HG03521 (cell line): ENCODE results near the gene PROX1.
"Not testable (repeated sequence)": the region's sequence is repeated elsewhere in the genome, so short reads cannot be mapped to it uniquely, and the experiment has no call there.

Experiments used
- ATAC-seq: cut with Tn5 transposase; IDR thresholded peaks from one replicate; pipeline ENCODE4 v1.9.1; 2021; ENCODE audit warnings: mild to moderate bottlenecking, moderate library complexity; ENCODE audit not compliant: unreplicated experiment

The PROX1 gene

DNA sequence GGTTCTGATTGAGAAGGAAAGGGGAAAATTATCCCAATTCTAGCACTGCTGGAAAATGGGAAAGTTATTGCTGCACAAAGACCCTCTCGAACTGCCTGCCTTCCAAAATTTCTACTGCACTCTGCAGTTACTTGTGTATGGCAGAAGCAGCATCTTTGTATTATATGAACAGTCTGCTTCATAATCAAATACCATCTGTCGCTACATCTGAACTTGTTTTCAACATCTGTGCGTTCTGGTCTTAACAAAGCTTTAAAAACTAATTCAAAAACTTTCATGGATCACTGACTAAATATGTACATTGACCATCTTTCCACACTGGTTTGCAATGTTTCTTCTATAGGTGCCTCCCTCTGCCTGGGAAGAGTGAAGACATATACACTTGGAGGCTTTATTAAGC is 79.2 kb downstream of the PROX1 start:
- ATAC-seq: no peak

DNA sequence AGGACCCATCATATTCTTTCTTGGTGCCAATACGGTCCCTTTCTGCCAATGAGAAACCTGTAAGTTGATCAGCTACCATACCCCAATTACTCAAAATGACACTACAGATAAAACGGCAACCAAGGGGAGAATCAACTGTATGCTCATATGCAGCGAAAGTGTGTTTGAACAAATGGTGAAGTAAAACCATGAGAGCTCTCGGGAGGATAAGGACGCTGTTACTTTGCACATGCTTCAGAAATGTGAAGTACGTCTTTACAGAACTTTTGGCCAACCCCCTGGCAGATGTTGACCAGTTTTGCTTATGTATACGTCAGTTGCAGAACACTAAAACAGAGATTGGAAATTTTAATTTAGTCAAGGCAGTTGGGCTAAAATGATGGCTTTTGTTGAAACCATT is 79.6 kb downstream of the PROX1 start:
- no peak for ATAC-seq

DNA sequence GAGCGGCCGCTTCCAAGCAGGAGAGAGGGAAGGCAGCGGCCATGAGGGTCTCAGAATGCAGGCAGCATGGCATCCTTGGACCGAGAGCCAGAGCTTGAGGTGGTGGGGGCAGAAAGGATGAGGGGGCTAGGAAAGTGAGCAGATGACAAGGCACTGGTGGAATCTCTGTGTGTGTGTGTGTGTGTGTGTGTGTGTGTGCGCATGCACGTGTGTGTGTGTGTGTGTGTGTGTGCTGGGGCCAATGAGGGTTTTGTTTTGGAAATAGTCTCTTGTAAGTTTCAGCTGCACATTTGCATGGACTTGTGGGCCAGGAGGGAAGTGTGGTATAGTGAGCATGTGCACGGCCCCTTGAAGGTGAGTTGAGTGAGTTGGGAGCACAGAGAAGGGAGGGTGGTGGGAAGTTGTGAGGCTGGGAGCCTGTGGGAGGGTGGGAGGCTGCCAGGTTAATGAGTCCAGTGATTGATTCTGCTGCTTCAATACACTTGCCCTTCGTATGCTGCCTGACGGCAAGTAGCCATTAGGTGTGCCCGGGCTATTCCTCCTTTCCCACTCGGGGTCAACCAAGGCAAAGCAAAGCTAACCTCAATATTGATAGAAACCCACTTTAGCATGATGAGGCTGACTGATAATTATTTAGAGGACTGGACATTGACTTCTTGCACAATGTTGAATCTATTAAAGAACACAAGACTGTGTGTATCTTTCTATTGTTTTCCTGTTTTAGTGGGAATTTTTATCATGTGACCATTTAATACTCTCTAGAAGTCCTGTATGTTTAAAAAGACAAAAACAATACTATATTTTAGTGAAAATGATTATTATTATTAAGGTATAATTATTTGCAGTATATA is 80.3 kb downstream of the PROX1 start:
- ATAC-seq: no peak

DNA sequence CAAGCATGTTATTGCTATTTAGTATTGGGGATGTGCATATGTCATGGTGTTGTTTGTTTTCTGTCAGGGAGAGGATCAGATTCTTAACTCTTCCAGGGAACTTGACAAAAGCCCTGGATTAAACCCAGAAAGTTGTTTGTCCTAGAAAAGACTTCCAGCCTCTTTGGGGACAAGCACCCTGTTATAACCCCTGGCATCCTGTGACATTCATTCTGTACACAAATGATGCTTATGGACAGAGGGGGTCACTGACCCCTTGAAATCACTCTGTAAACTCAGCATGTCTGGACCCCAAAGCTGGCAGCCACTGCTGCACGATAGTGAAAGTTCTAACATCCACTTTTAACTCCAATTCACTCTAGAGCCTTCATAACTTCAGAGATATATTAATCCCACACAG is 81.2 kb downstream of the PROX1 start:
- ATAC-seq: no peak

DNA sequence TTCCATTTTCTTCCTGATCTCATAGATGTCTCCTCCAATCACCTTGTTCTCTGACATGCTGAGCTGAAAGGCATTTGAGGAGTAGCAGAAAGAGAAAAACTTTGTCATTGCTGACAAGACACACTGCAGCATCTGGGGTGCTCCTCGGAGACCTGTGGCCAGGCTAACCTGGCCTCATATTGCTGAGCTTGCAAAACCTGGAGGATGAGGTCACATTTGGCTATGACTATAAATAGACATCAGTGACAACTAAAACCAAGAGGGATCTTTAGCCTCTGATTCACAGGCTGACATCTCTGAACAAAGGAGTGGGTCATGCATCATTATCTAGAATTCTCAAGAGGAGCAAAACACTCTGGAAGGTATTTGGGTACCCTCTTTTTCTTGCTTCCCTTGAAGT is 83.7 kb downstream of the PROX1 start:
- no peak for ATAC-seq

DNA sequence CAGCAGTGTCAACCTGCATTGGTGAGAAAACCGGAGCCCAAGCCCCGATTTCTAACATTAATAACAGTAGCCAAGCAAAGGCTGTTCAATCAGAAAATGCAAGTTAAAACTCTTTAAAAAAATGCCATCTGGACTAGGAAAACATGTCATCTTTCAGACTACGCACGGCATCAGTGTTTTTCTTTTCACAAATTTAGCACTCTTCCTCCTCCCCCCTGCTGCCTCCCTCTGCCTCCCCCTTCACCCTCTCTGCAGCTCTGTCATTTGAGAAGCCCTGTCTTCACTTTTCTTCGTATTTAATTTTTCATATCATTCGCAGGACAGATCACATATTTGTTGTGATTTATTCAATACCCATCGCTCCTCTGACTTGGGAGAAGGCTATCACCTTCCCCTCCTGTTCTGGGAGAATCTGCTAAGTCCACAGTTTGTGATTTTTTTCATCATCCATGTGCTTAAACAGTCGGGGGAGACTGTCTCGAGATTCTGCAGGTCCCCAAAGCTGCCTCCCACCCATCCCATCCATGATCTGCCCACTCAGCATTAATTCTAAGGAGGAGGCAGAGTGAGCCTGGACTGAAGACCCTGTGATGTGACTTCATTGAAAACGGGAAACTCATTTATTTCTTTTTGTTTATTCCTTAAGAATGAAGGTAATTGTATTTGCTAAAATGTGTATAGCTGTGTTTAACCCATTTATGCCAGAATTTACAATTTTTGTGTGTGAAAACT is 84.8 kb downstream of the PROX1 start:
- ATAC-seq: no peak

DNA sequence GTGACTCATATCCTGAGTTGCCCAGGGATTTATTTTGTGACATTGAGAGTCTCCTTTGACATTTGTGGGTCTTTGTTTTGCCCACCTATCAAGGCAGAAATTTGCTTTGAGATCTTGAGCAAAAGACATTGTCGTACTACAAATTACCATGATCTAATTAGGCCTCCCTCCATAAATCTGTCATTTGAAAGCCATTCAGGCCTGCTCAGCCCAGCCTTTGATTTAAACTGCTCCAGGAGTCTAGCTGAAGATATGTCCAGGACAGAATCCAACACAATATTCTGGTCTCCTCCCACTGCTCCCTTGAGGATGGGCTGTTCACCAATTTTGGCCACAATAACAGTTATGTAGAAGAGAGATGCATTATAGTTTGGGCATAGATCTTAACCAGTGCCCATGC is 86.7 kb downstream of the PROX1 start:
- ATAC-seq: no peak

DNA sequence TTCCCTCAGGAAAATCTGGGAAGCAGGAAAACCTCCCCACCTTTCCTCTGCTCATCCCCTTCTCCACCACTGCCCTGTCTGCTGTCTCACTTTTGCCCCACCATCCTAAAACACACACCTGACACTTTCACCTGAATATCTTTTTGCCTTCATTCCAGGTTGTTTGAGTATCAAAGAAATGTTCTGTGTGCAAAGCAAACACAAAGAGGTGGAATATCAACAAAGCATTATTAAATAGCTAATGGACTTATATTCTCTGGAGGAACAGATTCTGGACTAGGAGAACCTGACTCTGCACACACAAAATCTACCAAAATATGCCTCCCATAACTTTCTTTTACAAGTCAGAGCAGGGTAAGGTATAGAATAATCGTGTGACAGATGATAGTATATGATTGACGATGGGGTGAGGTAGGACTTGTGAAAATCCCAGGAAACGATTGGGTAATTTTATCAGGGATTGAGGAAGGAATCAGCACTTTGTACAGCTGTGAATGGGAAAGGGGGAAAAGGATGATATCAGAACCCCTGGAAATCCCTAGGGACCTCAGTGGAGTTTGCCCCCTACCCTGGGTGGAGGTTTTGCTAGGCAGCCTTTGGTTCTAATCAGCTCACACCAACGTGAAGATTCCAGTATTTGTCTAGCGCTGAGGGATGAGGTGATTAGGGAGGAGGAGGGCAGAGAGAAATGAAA is 87.7 kb downstream of the PROX1 start:
- no peak for ATAC-seq

DNA sequence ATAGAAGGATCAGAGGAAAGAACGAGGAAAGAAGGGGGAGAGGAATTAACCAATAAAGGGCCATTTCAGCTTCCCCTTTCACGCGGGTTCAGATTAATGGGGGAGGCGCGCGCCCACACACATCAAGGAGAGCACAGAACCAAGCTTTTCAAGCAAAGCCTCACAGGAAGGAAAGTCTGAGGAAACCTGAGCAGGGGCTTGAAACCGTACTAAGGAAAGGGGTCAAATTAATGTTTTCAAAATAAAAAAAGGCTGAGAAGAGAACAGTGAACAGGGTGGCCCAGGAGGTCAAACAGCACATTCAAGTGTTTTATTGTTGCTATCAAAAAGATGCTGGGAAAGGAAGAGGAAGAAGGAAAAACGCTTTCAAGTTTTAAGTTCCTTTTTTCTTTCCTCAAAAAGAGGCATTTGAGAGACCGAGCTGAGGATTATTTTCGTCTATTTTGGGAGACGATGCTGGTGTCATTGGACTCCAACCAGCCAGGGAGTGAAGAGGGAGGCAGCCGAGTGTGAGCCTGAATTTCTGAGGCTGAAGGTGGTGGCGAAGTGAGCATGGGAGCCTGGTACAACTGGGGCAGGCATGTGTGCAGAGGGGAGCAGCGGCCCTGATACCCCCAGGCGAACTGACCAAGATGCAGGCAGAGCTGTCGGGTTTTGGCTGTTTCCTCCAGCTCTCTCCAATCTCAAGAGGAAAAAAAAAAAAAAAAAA is 88.4 kb downstream of the PROX1 start:
- no peak for ATAC-seq

DNA sequence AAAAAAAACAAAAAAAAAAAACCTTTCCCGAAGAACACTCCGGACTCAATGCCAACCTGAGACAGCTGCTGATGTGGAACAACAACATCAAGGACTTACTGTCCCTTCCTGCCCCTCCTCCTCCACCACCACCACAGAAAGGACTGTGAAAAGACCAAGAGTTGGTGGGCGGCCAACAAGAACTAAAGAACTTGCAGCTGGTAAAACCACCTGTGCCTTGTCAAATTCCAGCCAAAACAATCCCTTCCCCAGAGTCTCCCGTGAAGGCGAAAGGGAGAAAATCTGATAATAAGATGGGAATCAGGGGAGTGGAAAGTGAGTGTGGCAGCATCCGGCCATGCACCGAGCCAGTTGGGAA is 88.9 kb downstream of the PROX1 start:
- no peak for ATAC-seq

DNA sequence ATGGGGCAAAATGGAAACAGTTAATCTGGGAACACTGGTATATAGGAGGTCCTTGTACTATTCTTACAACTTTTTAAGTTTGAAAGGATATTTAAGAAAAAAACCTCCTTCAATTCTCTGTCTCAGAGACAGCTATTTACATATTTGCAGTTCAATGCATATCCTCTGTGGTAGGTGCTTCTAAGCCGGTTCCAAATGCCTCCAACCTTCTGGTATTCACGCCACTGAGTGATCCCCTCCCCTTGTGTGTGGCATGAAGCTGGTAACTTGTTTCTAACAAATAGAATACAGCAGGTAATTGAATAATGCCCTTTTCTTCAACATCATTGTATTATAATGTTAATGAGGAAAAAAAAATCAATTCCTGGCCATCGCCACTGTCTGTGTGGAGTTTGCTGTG is 91.2 kb downstream of the PROX1 start:
- ATAC-seq: no peak

DNA sequence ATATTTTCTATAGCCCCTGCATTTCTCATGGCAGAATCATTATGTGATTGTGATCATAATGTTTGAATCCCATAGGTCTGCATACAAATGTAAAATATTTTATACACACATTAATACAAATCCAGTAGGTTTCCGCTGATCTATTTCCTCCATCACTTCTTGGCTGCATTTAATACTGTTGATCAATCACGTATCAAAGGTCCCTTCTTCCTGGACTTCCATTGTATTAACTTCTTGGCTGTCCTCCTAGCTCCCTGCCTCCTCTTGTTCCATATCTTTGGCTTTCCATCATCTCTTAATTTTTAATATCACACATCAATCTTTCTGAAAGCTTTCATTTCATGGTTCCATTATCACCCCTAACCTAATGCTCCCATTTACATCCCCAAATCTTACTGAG is 97.6 kb downstream of the PROX1 start:
- ATAC-seq: no peak

DNA sequence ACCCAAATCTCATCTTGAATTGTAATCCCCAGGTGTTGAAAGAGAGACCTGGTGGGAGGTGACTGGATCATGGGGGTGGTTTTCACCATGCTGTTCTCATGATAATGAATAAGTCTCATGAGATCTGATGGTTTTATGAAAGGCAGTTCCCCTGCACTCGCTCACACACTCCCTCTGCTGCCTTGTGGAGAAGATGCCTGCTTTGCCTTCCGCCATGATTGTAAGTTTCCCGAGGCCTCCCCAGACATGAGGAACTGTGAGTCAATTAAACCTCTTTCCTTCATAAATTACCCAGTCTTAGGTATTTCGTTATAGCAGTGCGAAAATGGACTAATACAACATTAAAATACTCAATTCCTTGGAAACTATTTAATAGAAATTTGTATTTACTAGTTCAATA is 99.2 kb downstream of the PROX1 start:
- ATAC-seq: no peak

DNA sequence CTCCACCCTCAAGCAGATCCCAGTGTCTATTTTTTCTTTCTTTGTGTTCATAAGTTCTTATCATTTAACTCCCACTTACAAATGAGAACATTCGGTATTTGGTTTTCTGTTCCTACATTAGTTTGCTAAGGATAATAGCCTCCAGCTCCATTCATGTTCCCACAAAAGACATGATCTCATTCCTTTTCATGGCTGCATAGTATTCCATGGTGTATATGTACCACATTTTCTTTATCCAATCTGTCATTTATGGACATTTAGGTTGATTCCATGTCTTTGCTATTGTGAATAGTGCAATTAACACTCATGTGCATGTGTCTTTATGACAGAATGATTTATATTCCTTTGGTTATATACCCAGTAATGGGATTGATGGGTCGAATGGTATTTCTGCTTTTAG is 101.2 kb downstream of the PROX1 start:
- ATAC-seq: not testable (repeated sequence)
